GM23338 (cell line): Measurements from ENCODE around the gene RUNX1. TPM values are rescaled to one million over a fixed set of nuclear protein-coding genes. Genes with fewer than 3 reads are reported as not detected.

Experiments
- ATAC-seq: fragments of 200-7000 bp; cut with Tn5 transposase; 3 replicates; pipeline ENCODE4 v1.9.1; 2020
- DNase-seq: peaks from one replicate; pipeline ENCODE4 v3.0.0-alpha.2; 2015; ENCODE audit warnings: low spot score
- H2AFZ ChIP-seq: fragments of 200-600 bp; sonication (generic); 2 replicates; pipeline ENCODE4 v1.8.0; 2016; ENCODE audit warnings: antibody characterized with exemption, mild to moderate bottlenecking, moderate library complexity
- H3F3A ChIP-seq: fragments of 200-600 bp; sonication (generic); replicated peaks from 2 replicates; pipeline ENCODE4 v1.8.0; 2017; ENCODE audit warnings: antibody characterized with exemption, mixed run types, low read depth
- H3K27ac ChIP-seq: fragments of 200-600 bp; sonication (generic); 2 replicates; pipeline ENCODE4 v1.6.1; 2016; ENCODE audit warnings: low read depth
- H3K27me3 ChIP-seq: fragments of 200-600 bp; sonication (generic); 2 replicates; pipeline ENCODE4 v1.8.0; 2016; ENCODE audit warnings: mild to moderate bottlenecking, mixed run types, moderate library complexity; ENCODE audit not compliant: insufficient read depth
- H3K36me3 ChIP-seq: fragments of 200-600 bp; sonication (generic); 2 replicates; pipeline ENCODE4 v1.8.0; 2016; ENCODE audit warnings: mild to moderate bottlenecking; ENCODE audit not compliant: insufficient read depth
- H3K4me1 ChIP-seq: fragments of 200-600 bp; sonication (generic); 2 replicates; pipeline ENCODE4 v1.8.0; 2016; ENCODE audit warnings: mild to moderate bottlenecking, moderate library complexity; ENCODE audit not compliant: insufficient read depth
- H3K4me2 ChIP-seq: fragments of 200-600 bp; sonication (generic); 2 replicates; pipeline ENCODE4 v1.7.1; 2017; ENCODE audit warnings: mixed run types
- H3K4me3 ChIP-seq: fragments of 200-600 bp; sonication (generic); 2 replicates; pipeline ENCODE4 v1.6.1; 2016; ENCODE audit warnings: mixed run types
- H3K79me2 ChIP-seq: fragments of 200-600 bp; sonication (generic); replicated peaks from 2 replicates; pipeline ENCODE4 v1.8.0; 2017; ENCODE audit warnings: mild to moderate bottlenecking; ENCODE audit not compliant: insufficient read depth
- H3K9me2 ChIP-seq: fragments of 200-600 bp; sonication (generic); 2 replicates; pipeline ENCODE4 v1.8.0; 2017; ENCODE audit not compliant: insufficient read depth
- H4K20me1 ChIP-seq: fragments of 200-600 bp; sonication (generic); replicated peaks from 2 replicates; pipeline ENCODE4 v1.8.0; 2017; ENCODE audit warnings: mild to moderate bottlenecking; ENCODE audit not compliant: insufficient read depth
- H3K27ac Mint-ChIP-seq: 2 replicates; pipeline ENCODE4 v1.8.0; 2020; ENCODE audit warnings: inconsistent platforms, mild to moderate bottlenecking, moderate library complexity, mixed read lengths
- H3K27me3 Mint-ChIP-seq: 3 replicates; pipeline ENCODE4 v1.8.0; 2022; ENCODE audit warnings: low read depth, mild to moderate bottlenecking, moderate library complexity, mixed read lengths, inconsistent platforms; ENCODE audit not compliant: insufficient read depth, poor library complexity
- H3K36me3 Mint-ChIP-seq: 3 replicates; pipeline ENCODE4 v1.8.0; 2021; ENCODE audit warnings: low read depth, mild to moderate bottlenecking, inconsistent platforms, moderate library complexity, mixed read lengths
- H3K4me1 Mint-ChIP-seq: 3 replicates; pipeline ENCODE4 v1.8.0; 2020; ENCODE audit warnings: mild to moderate bottlenecking, inconsistent platforms, mixed read lengths
- H3K4me3 Mint-ChIP-seq: 3 replicates; pipeline ENCODE4 v1.8.0; 2021; ENCODE audit warnings: moderate library complexity, mild to moderate bottlenecking, inconsistent platforms, mixed read lengths
- H3K9me3 Mint-ChIP-seq: 3 replicates; pipeline ENCODE4 v1.8.0; 2020; ENCODE audit warnings: moderate library complexity, mild to moderate bottlenecking, inconsistent platforms, mixed read lengths
- CREB1 ChIP-seq: fragments of 250-450 bp; sonication (Bioruptor Pico); IDR thresholded peaks from 2 replicates; pipeline ENCODE4 v1.5.0; 2020; ENCODE audit warnings: low read depth, mild to moderate bottlenecking, moderate library complexity
- EZH2 ChIP-seq: fragments of 200-600 bp; sonication (generic); IDR thresholded peaks from one replicate; pipeline ENCODE4 v1.8.0; 2017; ENCODE audit warnings: antibody characterized with exemption, mild to moderate bottlenecking, low read depth; ENCODE audit not compliant: unreplicated experiment
- EZH2phosphoT487 ChIP-seq: fragments of 200-600 bp; sonication (generic); IDR thresholded peaks from one replicate; pipeline ENCODE4 v1.8.1; 2018; ENCODE audit warnings: antibody characterized with exemption; ENCODE audit not compliant: unreplicated experiment
- JUNB ChIP-seq: IDR thresholded peaks from one replicate; pipeline ENCODE4 v1.6.1; 2016; ENCODE audit warnings: antibody characterized with exemption; ENCODE audit not compliant: unreplicated experiment
- NANOG ChIP-seq: IDR thresholded peaks from 2 replicates; pipeline ENCODE4 v1.6.1; 2016; ENCODE audit warnings: antibody characterized with exemption, borderline replicate concordance
- POLR2AphosphoS5 ChIP-seq: IDR thresholded peaks from 2 replicates; pipeline ENCODE4 v1.6.1; 2016; ENCODE audit warnings: antibody characterized with exemption, low read depth
- REST ChIP-seq: IDR thresholded peaks from one replicate; pipeline ENCODE4 v1.6.1; 2018; ENCODE audit warnings: antibody characterized with exemption; ENCODE audit not compliant: unreplicated experiment
- STAT1 ChIP-seq: IDR thresholded peaks from one replicate; pipeline ENCODE4 v1.6.1; 2016; ENCODE audit warnings: antibody characterized with exemption; ENCODE audit not compliant: unreplicated experiment
- ZNF114 ChIP-seq: fragments of 250-450 bp; sonication (Bioruptor Pico); IDR thresholded peaks from 2 replicates; pipeline ENCODE4 v1.5.0; 2020; ENCODE audit warnings: mild to moderate bottlenecking, moderate library complexity
- ZNF331 ChIP-seq: fragments of 250-450 bp; sonication (Bioruptor Pico); IDR thresholded peaks from 2 replicates; pipeline ENCODE4 v1.5.0; 2020; ENCODE audit warnings: low read depth, mild to moderate bottlenecking, moderate library complexity
- ZNF462 ChIP-seq: fragments of 250-450 bp; sonication (Bioruptor Pico); IDR thresholded peaks from 2 replicates; pipeline ENCODE4 v1.5.0; 2020; ENCODE audit warnings: mild to moderate bottlenecking, moderate library complexity
- polyA plus RNA-seq: library from polyadenylated mRNA; unstranded; fragments of >200 nt; fragmentation: Nextera tagmentation; extraction: Ambion mirVana; gene quantifications from 2 replicates; pipeline ENCODE4 v1.2.1, GENCODE V29; 2016
- total RNA-seq: library from RNA; depleted of rRNA; stranded (reverse); fragments of >200 nt; shearing (Covaris generic); gene quantifications from 2 replicates; pipeline ENCODE4 v1.2.3, GENCODE V29; 2014
- TF ChIP-seq, protein P1 (sequence below), 2 experiments: fragments of 200-600 bp in 1 of 2; sonication (generic) in 1 of 2; conservative IDR thresholded peaks; 2 replicates each; pipeline versions ENCODE4 v1.5.1 to v1.6.1; 2016 to 2017; ENCODE audit warnings: antibody characterized with exemption in 2 of 2, low read depth in 2 of 2, mild to moderate bottlenecking in 2 of 2, moderate library complexity in 1 of 2
- TF ChIP-seq, protein P2 (sequence below): IDR thresholded peaks from 2 replicates; pipeline ENCODE4 v1.6.1; 2016; ENCODE audit warnings: antibody characterized with exemption

The RUNX1 gene
- total and polyA plus RNA-seq, 2 experiments from 2014 or later = 0.29 to 1.1 TPM

- Histone ChIP-seq H3F3A (no peaks in the 10 kb centered on the region), H3K27ac (no peak overlapping the region), H3K36me3 (no peaks in the 10 kb centered on the region), H3K4me2 (no peak overlapping the region), H3K4me1 (no peaks in the 10 kb centered on the region), H4K20me1 (no peaks in the 10 kb centered on the region), H3K79me2 (no peaks in the 10 kb centered on the region), H3K4me3 (no peak overlapping the region), H3K27me3 (no peaks in the 10 kb centered on the region), H2AFZ (no peak overlapping the region), H3K9me2 (no peaks in the 10 kb centered on the region)
- Mint-ChIP-seq H3K27me3 (no peaks in the 10 kb centered on the region), H3K9me3 (no peaks in the 10 kb centered on the region), H3K36me3 (no peaks in the 10 kb centered on the region), H3K27ac (no peak overlapping the region), H3K4me1 (no peaks in the 10 kb centered on the region), H3K4me3 (no peak overlapping the region)
- ATAC-seq (no peak), DNase-seq (no peak)
- TF ChIP-seq JUNB (no peak), STAT1 (no peak), REST (no peak), ZNF331 (CRISPR knock-in tag) (no peak), EZH2phosphoT487 (no peak), POLR2AphosphoS5 (no peak), ZNF462 (no peak), CREB1 (CRISPR knock-in tag) (no peak), ZNF114 (CRISPR knock-in tag) (no peak), NANOG (no peak), EZH2 (no peak)
- TF ChIP-seq, protein P1, sequence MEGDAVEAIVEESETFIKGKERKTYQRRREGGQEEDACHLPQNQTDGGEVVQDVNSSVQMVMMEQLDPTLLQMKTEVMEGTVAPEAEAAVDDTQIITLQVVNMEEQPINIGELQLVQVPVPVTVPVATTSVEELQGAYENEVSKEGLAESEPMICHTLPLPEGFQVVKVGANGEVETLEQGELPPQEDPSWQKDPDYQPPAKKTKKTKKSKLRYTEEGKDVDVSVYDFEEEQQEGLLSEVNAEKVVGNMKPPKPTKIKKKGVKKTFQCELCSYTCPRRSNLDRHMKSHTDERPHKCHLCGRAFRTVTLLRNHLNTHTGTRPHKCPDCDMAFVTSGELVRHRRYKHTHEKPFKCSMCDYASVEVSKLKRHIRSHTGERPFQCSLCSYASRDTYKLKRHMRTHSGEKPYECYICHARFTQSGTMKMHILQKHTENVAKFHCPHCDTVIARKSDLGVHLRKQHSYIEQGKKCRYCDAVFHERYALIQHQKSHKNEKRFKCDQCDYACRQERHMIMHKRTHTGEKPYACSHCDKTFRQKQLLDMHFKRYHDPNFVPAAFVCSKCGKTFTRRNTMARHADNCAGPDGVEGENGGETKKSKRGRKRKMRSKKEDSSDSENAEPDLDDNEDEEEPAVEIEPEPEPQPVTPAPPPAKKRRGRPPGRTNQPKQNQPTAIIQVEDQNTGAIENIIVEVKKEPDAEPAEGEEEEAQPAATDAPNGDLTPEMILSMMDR (conservative IDR thresholded peaks at IDR 0.05; ENCODE audit: low read depth in 2 of 2) = no peak
- TF ChIP-seq, protein P2, sequence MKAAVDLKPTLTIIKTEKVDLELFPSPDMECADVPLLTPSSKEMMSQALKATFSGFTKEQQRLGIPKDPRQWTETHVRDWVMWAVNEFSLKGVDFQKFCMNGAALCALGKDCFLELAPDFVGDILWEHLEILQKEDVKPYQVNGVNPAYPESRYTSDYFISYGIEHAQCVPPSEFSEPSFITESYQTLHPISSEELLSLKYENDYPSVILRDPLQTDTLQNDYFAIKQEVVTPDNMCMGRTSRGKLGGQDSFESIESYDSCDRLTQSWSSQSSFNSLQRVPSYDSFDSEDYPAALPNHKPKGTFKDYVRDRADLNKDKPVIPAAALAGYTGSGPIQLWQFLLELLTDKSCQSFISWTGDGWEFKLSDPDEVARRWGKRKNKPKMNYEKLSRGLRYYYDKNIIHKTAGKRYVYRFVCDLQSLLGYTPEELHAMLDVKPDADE = no peak
These were observed 113.2 kb downstream of the RUNX1 start for GRCh38 chr21:34935898-34936297.
